Ishikawa (cell line): Measurements from ENCODE around the gene CERK.

Source experiments
- CREB1 ChIP-seq: IDR thresholded peaks from 2 replicates; pipeline ENCODE4 v1.6.1; 2012; ENCODE audit warnings: low read depth
- EGR1 ChIP-seq: IDR thresholded peaks from 2 replicates; pipeline ENCODE4 v1.6.1; 2012
- EP300 ChIP-seq: IDR thresholded peaks from 2 replicates; pipeline ENCODE4 v1.6.1; 2012; ENCODE audit warnings: borderline replicate concordance
- FOXM1 ChIP-seq: IDR thresholded peaks from 2 replicates; pipeline ENCODE4 v1.6.1; 2012; ENCODE audit warnings: low read depth, borderline replicate concordance
- NFIC ChIP-seq: IDR thresholded peaks from 2 replicates; pipeline ENCODE4 v1.6.1; 2012
- RAD21 ChIP-seq: IDR thresholded peaks from 2 replicates; pipeline ENCODE4 v1.6.1; 2012; ENCODE audit warnings: low read depth
- TAF1 ChIP-seq: IDR thresholded peaks from 2 replicates; pipeline ENCODE4 v1.6.1; 2012; ENCODE audit warnings: low read depth, mild to moderate bottlenecking
- TCF12 ChIP-seq: IDR thresholded peaks from 2 replicates; pipeline ENCODE4 v1.6.1; 2012; ENCODE audit warnings: low read depth
- YY1 ChIP-seq: IDR thresholded peaks from 2 replicates; pipeline ENCODE4 v1.6.1; 2012; ENCODE audit warnings: low read depth
- TF ChIP-seq, protein P1 (sequence below): IDR thresholded peaks from 2 replicates; pipeline ENCODE4 v1.6.1; 2012
- TF ChIP-seq, protein P2 (sequence below): IDR thresholded peaks from 2 replicates; pipeline ENCODE4 v1.6.1; 2012
- TF ChIP-seq, protein P3 (sequence below): IDR thresholded peaks from 2 replicates; pipeline ENCODE4 v1.6.1; 2012; ENCODE audit warnings: low read depth, mild to moderate bottlenecking

DNA sequence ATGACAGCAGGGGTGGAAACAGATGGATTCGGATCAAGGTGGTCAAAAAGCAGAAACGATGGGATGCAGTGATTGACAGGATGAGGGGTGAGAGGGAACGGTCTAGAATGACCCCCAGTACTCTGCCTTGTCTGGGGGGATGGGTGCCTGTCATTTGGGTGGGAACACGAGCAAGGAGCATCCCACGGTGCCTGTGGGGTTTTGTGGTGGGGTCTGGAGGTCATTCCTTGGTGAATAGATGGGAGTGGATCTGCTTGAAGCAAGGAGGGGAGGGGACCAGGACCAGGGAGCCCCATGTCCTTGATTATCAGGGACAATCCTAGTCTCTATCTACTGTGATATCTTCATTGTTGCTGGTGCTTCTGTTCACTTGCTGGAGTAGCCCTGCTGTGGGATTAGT is 8.1 kb upstream of the CERK start:
- TF ChIP-seq, protein P1, sequence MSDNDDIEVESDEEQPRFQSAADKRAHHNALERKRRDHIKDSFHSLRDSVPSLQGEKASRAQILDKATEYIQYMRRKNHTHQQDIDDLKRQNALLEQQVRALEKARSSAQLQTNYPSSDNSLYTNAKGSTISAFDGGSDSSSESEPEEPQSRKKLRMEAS: no peak
- TF ChIP-seq, protein P2, sequence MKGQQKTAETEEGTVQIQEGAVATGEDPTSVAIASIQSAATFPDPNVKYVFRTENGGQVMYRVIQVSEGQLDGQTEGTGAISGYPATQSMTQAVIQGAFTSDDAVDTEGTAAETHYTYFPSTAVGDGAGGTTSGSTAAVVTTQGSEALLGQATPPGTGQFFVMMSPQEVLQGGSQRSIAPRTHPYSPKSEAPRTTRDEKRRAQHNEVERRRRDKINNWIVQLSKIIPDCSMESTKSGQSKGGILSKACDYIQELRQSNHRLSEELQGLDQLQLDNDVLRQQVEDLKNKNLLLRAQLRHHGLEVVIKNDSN: no peak
- TF ChIP-seq EGR1: no peak
- TF ChIP-seq TAF1: no peak
- no peak for TF ChIP-seq EP300
- no peak for TF ChIP-seq YY1
- no peak for TF ChIP-seq CREB1
- no peak for TF ChIP-seq RAD21
- no peak for TF ChIP-seq FOXM1
- no peak for TF ChIP-seq TCF12
- no peak for TF ChIP-seq NFIC
- TF ChIP-seq, protein P3, sequence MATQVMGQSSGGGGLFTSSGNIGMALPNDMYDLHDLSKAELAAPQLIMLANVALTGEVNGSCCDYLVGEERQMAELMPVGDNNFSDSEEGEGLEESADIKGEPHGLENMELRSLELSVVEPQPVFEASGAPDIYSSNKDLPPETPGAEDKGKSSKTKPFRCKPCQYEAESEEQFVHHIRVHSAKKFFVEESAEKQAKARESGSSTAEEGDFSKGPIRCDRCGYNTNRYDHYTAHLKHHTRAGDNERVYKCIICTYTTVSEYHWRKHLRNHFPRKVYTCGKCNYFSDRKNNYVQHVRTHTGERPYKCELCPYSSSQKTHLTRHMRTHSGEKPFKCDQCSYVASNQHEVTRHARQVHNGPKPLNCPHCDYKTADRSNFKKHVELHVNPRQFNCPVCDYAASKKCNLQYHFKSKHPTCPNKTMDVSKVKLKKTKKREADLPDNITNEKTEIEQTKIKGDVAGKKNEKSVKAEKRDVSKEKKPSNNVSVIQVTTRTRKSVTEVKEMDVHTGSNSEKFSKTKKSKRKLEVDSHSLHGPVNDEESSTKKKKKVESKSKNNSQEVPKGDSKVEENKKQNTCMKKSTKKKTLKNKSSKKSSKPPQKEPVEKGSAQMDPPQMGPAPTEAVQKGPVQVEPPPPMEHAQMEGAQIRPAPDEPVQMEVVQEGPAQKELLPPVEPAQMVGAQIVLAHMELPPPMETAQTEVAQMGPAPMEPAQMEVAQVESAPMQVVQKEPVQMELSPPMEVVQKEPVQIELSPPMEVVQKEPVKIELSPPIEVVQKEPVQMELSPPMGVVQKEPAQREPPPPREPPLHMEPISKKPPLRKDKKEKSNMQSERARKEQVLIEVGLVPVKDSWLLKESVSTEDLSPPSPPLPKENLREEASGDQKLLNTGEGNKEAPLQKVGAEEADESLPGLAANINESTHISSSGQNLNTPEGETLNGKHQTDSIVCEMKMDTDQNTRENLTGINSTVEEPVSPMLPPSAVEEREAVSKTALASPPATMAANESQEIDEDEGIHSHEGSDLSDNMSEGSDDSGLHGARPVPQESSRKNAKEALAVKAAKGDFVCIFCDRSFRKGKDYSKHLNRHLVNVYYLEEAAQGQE: no peak
